H9 (cell line): ENCODE measurements around the gene ZSCAN30. TPM values are rescaled to one million over a fixed set of nuclear protein-coding genes. Genes with fewer than 3 reads are reported as not detected.

Source experiments
- DNase-seq: peaks from one replicate; pipeline ENCODE4 v3.0.0-alpha.2; 2017
- H2AFZ ChIP-seq: one replicate; pipeline ENCODE4 v1.6.1; 2013; ENCODE audit warnings: mild to moderate bottlenecking, low read length, control low read depth, moderate library complexity
- H2AK5ac ChIP-seq: 2 replicates; pipeline ENCODE4 v1.6.1; 2013; ENCODE audit warnings: low read length, control low read depth, mixed read lengths; ENCODE audit not compliant: insufficient read length
- H2BK120ac ChIP-seq: one replicate; pipeline ENCODE4 v1.6.1; 2013; ENCODE audit warnings: low read depth, mild to moderate bottlenecking, low read length, control low read depth, inconsistent platforms; ENCODE audit not compliant: poor library complexity, severe bottlenecking
- H2BK12ac ChIP-seq: 2 replicates; pipeline ENCODE4 v1.6.1; 2013; ENCODE audit warnings: low read length, control low read depth, mixed read lengths, low read depth; ENCODE audit not compliant: insufficient read length
- H2BK15ac ChIP-seq: 2 replicates; pipeline ENCODE4 v1.6.1; 2013; ENCODE audit warnings: low read depth, low read length, control low read depth
- H2BK20ac ChIP-seq: one replicate; pipeline ENCODE4 v1.6.1; 2013; ENCODE audit warnings: low read depth, mild to moderate bottlenecking, low read length, control low read depth, inconsistent platforms; ENCODE audit not compliant: poor library complexity, severe bottlenecking
- H2BK5ac ChIP-seq: 2 replicates; pipeline ENCODE4 v1.6.1; 2013; ENCODE audit warnings: low read length, control low read depth, mixed read lengths; ENCODE audit not compliant: insufficient read length
- H3K14ac ChIP-seq: 2 replicates; pipeline ENCODE4 v1.6.1; 2013; ENCODE audit warnings: low read length, control low read depth; ENCODE audit not compliant: insufficient read depth
- H3K18ac ChIP-seq: 2 replicates; pipeline ENCODE4 v1.6.1; 2013; ENCODE audit warnings: low read depth, mild to moderate bottlenecking, mixed read lengths, low read length, control low read depth; ENCODE audit not compliant: insufficient read length
- H3K23ac ChIP-seq: 2 replicates; pipeline ENCODE4 v1.6.1; 2013; ENCODE audit warnings: low read length, control low read depth, mixed read lengths, low read depth; ENCODE audit not compliant: insufficient read length
- H3K23me2 ChIP-seq: 2 replicates; pipeline ENCODE4 v1.6.1; 2013; ENCODE audit warnings: low read depth, mild to moderate bottlenecking, mixed read lengths, low read length, control low read depth; ENCODE audit not compliant: insufficient read length, poor library complexity, severe bottlenecking
- H3K27ac ChIP-seq: 2 replicates; pipeline ENCODE4 v1.5.1; 2013; ENCODE audit warnings: low read length, control low read depth, mixed read lengths, low read depth; ENCODE audit not compliant: insufficient read length
- H3K27me3 ChIP-seq: 2 replicates; pipeline ENCODE4 v1.6.1; 2013; ENCODE audit warnings: low read length, control low read depth, inconsistent platforms; ENCODE audit not compliant: insufficient read depth
- H3K4ac ChIP-seq: 2 replicates; pipeline ENCODE4 v1.6.1; 2013; ENCODE audit warnings: low read depth, mild to moderate bottlenecking, control low read depth, inconsistent platforms, low read length, moderate library complexity
- H3K4me1 ChIP-seq: 2 replicates; pipeline ENCODE4 v1.6.1; 2013; ENCODE audit warnings: low read length, control low read depth, inconsistent platforms; ENCODE audit not compliant: insufficient read depth
- H3K4me2 ChIP-seq: 2 replicates; pipeline ENCODE4 v1.6.1; 2013; ENCODE audit warnings: low read length, control low read depth, mixed read lengths; ENCODE audit not compliant: insufficient read length, insufficient read depth
- H3K56ac ChIP-seq: 2 replicates; pipeline ENCODE4 v1.6.1; 2013; ENCODE audit warnings: low read depth, mild to moderate bottlenecking, mixed read lengths, low read length, control low read depth; ENCODE audit not compliant: insufficient read length
- H3K79me1 ChIP-seq: 2 replicates; pipeline ENCODE4 v1.6.1; 2013; ENCODE audit warnings: low read depth, mild to moderate bottlenecking, moderate library complexity, low read length, control low read depth, inconsistent platforms; ENCODE audit not compliant: insufficient read depth, poor library complexity, severe bottlenecking
- H3K79me2 ChIP-seq: 2 replicates; pipeline ENCODE4 v1.6.1; 2013; ENCODE audit warnings: low read length, control low read depth, inconsistent platforms; ENCODE audit not compliant: insufficient read depth
- H3K9ac ChIP-seq: 2 replicates; pipeline ENCODE4 v1.6.1; 2013; ENCODE audit warnings: low read length, control low read depth, mixed read lengths; ENCODE audit not compliant: insufficient read length; ENCODE audit errors: extremely low read depth
- H3K9me3 ChIP-seq: one replicate; pipeline ENCODE4 v1.6.1; 2013; ENCODE audit warnings: low read depth, low read length, inconsistent platforms; ENCODE audit not compliant: control insufficient read depth
- H3T11ph ChIP-seq: one replicate; pipeline ENCODE4 v1.6.1; 2013; ENCODE audit warnings: mild to moderate bottlenecking, low read length, control low read depth, inconsistent platforms
- H4K20me1 ChIP-seq: one replicate; pipeline ENCODE4 v1.6.1; 2013; ENCODE audit not compliant: control insufficient read depth, insufficient read length, insufficient read depth
- H4K5ac ChIP-seq: 2 replicates; pipeline ENCODE4 v1.6.1; 2013; ENCODE audit warnings: low read depth, mild to moderate bottlenecking, mixed read lengths, low read length, control low read depth; ENCODE audit not compliant: insufficient read length
- H4K8ac ChIP-seq: replicated peaks from 2 replicates; pipeline ENCODE4 v1.6.1; 2013; ENCODE audit warnings: low read length, control low read depth, mixed read lengths, low read depth; ENCODE audit not compliant: insufficient read length
- H4K91ac ChIP-seq: 2 replicates; pipeline ENCODE4 v1.6.1; 2013; ENCODE audit warnings: low read depth, mild to moderate bottlenecking, moderate library complexity, mixed read lengths, low read length, control low read depth; ENCODE audit not compliant: insufficient read length
- H3K27ac Mint-ChIP-seq, 3 experiments: 2 replicates in 2 of 3; 3 replicates in 1 of 3; pipeline ENCODE4 v1.8.0; 2020 to 2021; ENCODE audit warnings: mixed read lengths in 3 of 3, mild to moderate bottlenecking in 1 of 3, moderate library complexity in 1 of 3
- H3K27me3 Mint-ChIP-seq: 2 replicates; pipeline ENCODE4 v1.8.0; 2021; ENCODE audit warnings: low read depth, mild to moderate bottlenecking, moderate library complexity, mixed read lengths
- H3K36me3 Mint-ChIP-seq, 3 experiments: 2 replicates in 2 of 3; 3 replicates in 1 of 3; pipeline ENCODE4 v1.8.0; 2020 to 2021; ENCODE audit warnings: low read depth in 3 of 3, mixed read lengths in 3 of 3; ENCODE audit not compliant: insufficient read depth in 1 of 3
- H3K4me1 Mint-ChIP-seq, 2 experiments: 2 replicates each; pipeline ENCODE4 v1.8.0; 2020; ENCODE audit warnings: mixed read lengths in 2 of 2
- H3K4me3 Mint-ChIP-seq, 2 experiments: 2 replicates in 1 of 2; 3 replicates in 1 of 2; pipeline ENCODE4 v1.8.0; 2020 to 2021; ENCODE audit warnings: mild to moderate bottlenecking in 2 of 2, mixed read lengths in 2 of 2, moderate library complexity in 1 of 2
- H3K9me3 Mint-ChIP-seq, 2 experiments: 2 replicates in 1 of 2; 3 replicates in 1 of 2; pipeline ENCODE4 v1.8.0; 2020; ENCODE audit warnings: mild to moderate bottlenecking in 2 of 2, mixed read lengths in 2 of 2, moderate library complexity in 1 of 2
- WGBS: extraction: QIAGEN DNeasy Blood & Tissue Kit; methylation state at CpG from one replicate; pipeline ENCODE4 v1.1.7; 2013; ENCODE audit warnings: missing lambda C conversion rate, low lambda C conversion rate, mixed read lengths; ENCODE audit not compliant: insufficient read length; ENCODE audit errors: extremely low coverage; 5-methylcytosine and 5-hydroxymethylcytosine counted together
- total RNA-seq: library from RNA; stranded (reverse); gene quantifications from 2 replicates; pipeline ENCODE4 v1.2.1, GENCODE V29; 2021
- TF ChIP-seq, protein P1 (sequence below): fragments of 200-600 bp; sonication (generic); conservative IDR thresholded peaks from 3 replicates; pipeline ENCODE4 v1.8.0; 2021; ENCODE audit warnings: antibody characterized with exemption, mild to moderate bottlenecking

Gene ZSCAN30
- total RNA-seq, 1 experiment from 2014 or later = 11.6 TPM

DNA sequence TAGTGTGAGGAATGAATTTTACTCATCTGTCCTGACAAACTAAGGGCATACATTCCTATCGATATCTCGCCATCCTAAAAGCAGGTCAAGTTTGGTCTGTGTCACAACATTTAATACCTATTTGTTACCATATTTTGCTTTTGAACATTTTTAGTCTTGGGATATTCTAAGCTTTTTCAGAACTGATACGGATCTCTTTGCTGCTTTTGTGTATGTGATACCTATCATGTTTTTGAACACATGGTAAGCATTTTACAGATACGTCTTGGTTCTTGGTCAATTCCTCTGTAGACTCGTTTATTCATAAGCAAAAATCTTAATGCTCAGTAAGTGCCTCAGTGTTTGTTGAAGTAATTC is 48.6 kb downstream of the ZSCAN30 start:
- no peak overlapping the region for H2BK15ac ChIP-seq
- H4K20me1 ChIP-seq = no peaks in the 10 kb centered on the region
- H3K23ac ChIP-seq = no peak overlapping the region
- peaks cover 4% of the 10 kb centered on the region; the same call in 1 of the 2 replicates for H3K79me2 ChIP-seq
- no peak overlapping the region for H4K5ac ChIP-seq
- peaks cover 3% of the 10 kb centered on the region for H3K79me1 ChIP-seq
- WGBS = no CpG with 5 or more reads among the region's 5 CpGs
- H3K4ac ChIP-seq = no peak overlapping the region
- H3K4me3 Mint-ChIP-seq = peak overlapping the region; percentile 88 to 94
- peak overlapping the region; percentile 99 to 100 (median 100) for H3K27ac Mint-ChIP-seq
- no peak overlapping the region for H2BK20ac ChIP-seq
- no peak overlapping the region for H2BK5ac ChIP-seq
- H3K56ac ChIP-seq = no peak overlapping the region
- H3K4me1 ChIP-seq = no peaks in the 10 kb centered on the region
- no peaks in the 10 kb centered on the region for H3K27me3 ChIP-seq
- no peaks in the 10 kb centered on the region for H3K27me3 Mint-ChIP-seq
- TF ChIP-seq, protein P1, sequence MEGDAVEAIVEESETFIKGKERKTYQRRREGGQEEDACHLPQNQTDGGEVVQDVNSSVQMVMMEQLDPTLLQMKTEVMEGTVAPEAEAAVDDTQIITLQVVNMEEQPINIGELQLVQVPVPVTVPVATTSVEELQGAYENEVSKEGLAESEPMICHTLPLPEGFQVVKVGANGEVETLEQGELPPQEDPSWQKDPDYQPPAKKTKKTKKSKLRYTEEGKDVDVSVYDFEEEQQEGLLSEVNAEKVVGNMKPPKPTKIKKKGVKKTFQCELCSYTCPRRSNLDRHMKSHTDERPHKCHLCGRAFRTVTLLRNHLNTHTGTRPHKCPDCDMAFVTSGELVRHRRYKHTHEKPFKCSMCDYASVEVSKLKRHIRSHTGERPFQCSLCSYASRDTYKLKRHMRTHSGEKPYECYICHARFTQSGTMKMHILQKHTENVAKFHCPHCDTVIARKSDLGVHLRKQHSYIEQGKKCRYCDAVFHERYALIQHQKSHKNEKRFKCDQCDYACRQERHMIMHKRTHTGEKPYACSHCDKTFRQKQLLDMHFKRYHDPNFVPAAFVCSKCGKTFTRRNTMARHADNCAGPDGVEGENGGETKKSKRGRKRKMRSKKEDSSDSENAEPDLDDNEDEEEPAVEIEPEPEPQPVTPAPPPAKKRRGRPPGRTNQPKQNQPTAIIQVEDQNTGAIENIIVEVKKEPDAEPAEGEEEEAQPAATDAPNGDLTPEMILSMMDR = no peak
- H3K9ac ChIP-seq = peak overlapping the region; percentile 98
- H2AFZ ChIP-seq = no peak overlapping the region
- DNase-seq = no peak
- H3K18ac ChIP-seq = peak overlapping the region; percentile 25
- H3K36me3 Mint-ChIP-seq = peaks cover 37 to 42% (median 42%) of the 10 kb centered on the region in 3 experiments
- no peaks in the 10 kb centered on the region; a peak in 1 of 5 replicates for H3K9me3 Mint-ChIP-seq
- H4K91ac ChIP-seq = no peak overlapping the region
- no peak overlapping the region for H2BK120ac ChIP-seq
- H2BK12ac ChIP-seq = no peak overlapping the region
- no peaks in the 10 kb centered on the region for H3K9me3 ChIP-seq
- H3K27ac ChIP-seq = peak overlapping the region; percentile 85
- H2AK5ac ChIP-seq = no peak overlapping the region
- H3K4me2 ChIP-seq = peak overlapping the region; percentile 96
- no peak overlapping the region; the same call in 1 of the 2 replicates for H3K14ac ChIP-seq
- H3K23me2 ChIP-seq = peaks cover 3% of the 10 kb centered on the region
- no peak overlapping the region for H4K8ac ChIP-seq
- H3T11ph ChIP-seq = no peak overlapping the region
- H3K4me1 Mint-ChIP-seq = peaks cover 6 to 13% of the 10 kb centered on the region in 2 experiments
